HCT116 (cell line): Measurements from ENCODE around the gene ZNF385A. TPM values are rescaled to one million over a fixed set of nuclear protein-coding genes. Genes with fewer than 3 reads are reported as not detected.

ENCODE experiments used
- ATAC-seq: fragments of 200-7000 bp; cut with Tn5 transposase; 2 replicates; pipeline ENCODE4 v1.9.1; 2020; ENCODE audit warnings: mild to moderate bottlenecking, moderate library complexity
- BruUV-seq: library from RNA; stranded (reverse); fragments of 400-500 nt; replicated peaks from 2 replicates; lab custom pipeline; 2021; lab: Mats Ljungman, UMichigan
- CTCF ChIA-PET: fragments of 300-600 bp; sonication (Branson Sonifier 250); formaldehyde crosslinking; loops from one replicate; lab custom pipeline; 2021; ENCODE audit warnings: antibody characterized with exemption; lab: Charles Lee
- POLR2A ChIA-PET: fragments of 300-600, 350-600 bp; sonication (Branson Sonifier 250); formaldehyde crosslinking; loops from one replicate; lab custom pipeline; 2021; ENCODE audit warnings: antibody characterized with exemption; lab: Charles Lee
- RAD21 ChIA-PET, 2 experiments: fragments of 300-600 bp; sonication (Branson Sonifier 250); formaldehyde crosslinking; loops; one replicate each; lab custom pipeline; 2023; ENCODE audit warnings: low total read pairs in 2 of 2; ENCODE audit not compliant: uncharacterized antibody in 2 of 2, unreplicated experiment in 2 of 2, low non-redundant PET in 1 of 2; lab: Charles Lee
- DNase-seq: peaks from one replicate; pipeline ENCODE4 v3.0.0-alpha.2; 2010; ENCODE audit warnings: low read depth, low spot score
- H2AFZ ChIP-seq: fragments of 200-600 bp; shearing (Covaris generic), sonication (generic); 2 replicates; pipeline ENCODE4 v1.6.1; 2017; ENCODE audit warnings: low read depth, mixed run types, mixed read lengths, antibody characterized with exemption, low read length; ENCODE audit not compliant: poor library complexity, severe bottlenecking
- H3K27ac ChIP-seq: 2 replicates; pipeline ENCODE4 v1.5.1; 2012; ENCODE audit warnings: low read depth, low read length
- H3K27me3 ChIP-seq: fragments of 200-600 bp; sonication (generic); 2 replicates; pipeline ENCODE4 v1.6.1; 2016; ENCODE audit warnings: mixed run types, low read length, mixed read lengths; ENCODE audit not compliant: insufficient read depth
- H3K36me3 ChIP-seq, 2 experiments: fragments of 200-500 bp in 1 of 2; fragments of 200-600 bp in 1 of 2; sonication (Bioruptor generic) in 1 of 2; sonication (generic) in 1 of 2; 2 replicates each; pipeline versions ENCODE4 v1.5.1 to v1.6.1; 2014 to 2016; ENCODE audit warnings: low read length in 2 of 2, inconsistent platforms in 1 of 2, mixed read lengths in 1 of 2, mixed run types in 1 of 2; ENCODE audit not compliant: insufficient read depth in 2 of 2, control insufficient read depth in 1 of 2
- H3K4me1 ChIP-seq, 2 experiments: fragments of 200-600 bp in 1 of 2; sonication (generic) in 1 of 2; 2 replicates each; pipeline versions ENCODE4 v1.5.1 to v1.6.1; 2012 to 2017; ENCODE audit warnings: low read length in 2 of 2, inconsistent platforms in 1 of 2, mild to moderate bottlenecking in 1 of 2, mixed read lengths in 1 of 2, mixed run types in 1 of 2, moderate library complexity in 1 of 2; ENCODE audit not compliant: insufficient read depth in 2 of 2, control insufficient read depth in 1 of 2
- H3K4me2 ChIP-seq: fragments of 200-600 bp; sonication (generic); 2 replicates; pipeline ENCODE4 v1.6.1; 2017; ENCODE audit warnings: mixed run types, low read length, mixed read lengths
- H3K4me3 ChIP-seq, 2 experiments: fragments of 200-600 bp in 1 of 2; sonication (generic) in 1 of 2; replicated peaks in 1 of 2; 2 replicates each; pipeline ENCODE4 v1.5.1; 2011 to 2016; ENCODE audit warnings: low read length in 2 of 2, control low read depth in 1 of 2, low read depth in 1 of 2, mild to moderate bottlenecking in 1 of 2, mixed read lengths in 1 of 2, mixed run types in 1 of 2
- H3K79me2 ChIP-seq: fragments of 200-600 bp; sonication (generic); 2 replicates; pipeline ENCODE4 v1.6.1; 2017; ENCODE audit warnings: mild to moderate bottlenecking, mixed run types, low read length, moderate library complexity, mixed read lengths; ENCODE audit not compliant: insufficient read depth
- H3K9ac ChIP-seq: fragments of 200-600 bp; sonication (generic); 2 replicates; pipeline ENCODE4 v1.6.1; 2016; ENCODE audit warnings: low read length, mixed read lengths
- H3K9me2 ChIP-seq: fragments of 200-600 bp; sonication (generic), shearing (Covaris generic); 2 replicates; pipeline ENCODE4 v1.6.1; 2017; ENCODE audit warnings: mixed run types, mild to moderate bottlenecking, moderate library complexity; ENCODE audit not compliant: insufficient read depth
- H3K9me3 ChIP-seq, 2 experiments: fragments of 200-500 bp in 1 of 2; fragments of 200-600 bp in 1 of 2; sonication (Bioruptor generic) in 1 of 2; sonication (generic) in 1 of 2; 2 replicates each; pipeline ENCODE4 v1.6.1; 2014 to 2017; ENCODE audit warnings: low read length in 2 of 2, mixed read lengths in 2 of 2, inconsistent platforms in 1 of 2, low read depth in 1 of 2, mild to moderate bottlenecking in 1 of 2, mixed run types in 1 of 2, moderate library complexity in 1 of 2; ENCODE audit not compliant: control insufficient read depth in 1 of 2, insufficient read depth in 1 of 2
- H4K20me1 ChIP-seq: fragments of 200-600 bp; sonication (generic), shearing (Covaris generic); 2 replicates; pipeline ENCODE4 v1.6.1; 2017; ENCODE audit warnings: mixed run types, mild to moderate bottlenecking, moderate library complexity; ENCODE audit not compliant: insufficient read depth
- FOSL1 ChIP-seq: IDR thresholded peaks from 2 replicates; pipeline ENCODE4 v1.6.1; 2012; ENCODE audit warnings: low read depth
- POLR2AphosphoS5 ChIP-seq: IDR thresholded peaks from 2 replicates; pipeline ENCODE4 v1.6.1; 2011; ENCODE audit warnings: mild to moderate bottlenecking, low read depth, low read length, moderate library complexity
- SP1 ChIP-seq: IDR thresholded peaks from 2 replicates; pipeline ENCODE4 v1.6.1; 2012; ENCODE audit warnings: low read depth
- SRF ChIP-seq: IDR thresholded peaks from 2 replicates; pipeline ENCODE4 v1.6.1; 2012; ENCODE audit warnings: low read depth
- ZFX ChIP-seq: fragments of 450-650 bp; IDR thresholded peaks from 2 replicates; pipeline ENCODE4 v1.6.1; 2017
- ZNF274 ChIP-seq: fragments of 200-500 bp; sonication (Bioruptor generic); IDR thresholded peaks from 2 replicates; pipeline ENCODE4 v1.6.1; 2014; ENCODE audit warnings: mild to moderate bottlenecking, low read depth, low read length, inconsistent platforms
- intact Hi-C: fragments of 100-400 bp; cut with micrococcal nuclease; formaldehyde crosslinking; loops from 2 replicates; pipeline ENCODE4 v1.10.0; 2022
- total RNA-seq: library from RNA; stranded (reverse); gene quantifications from one replicate; pipeline ENCODE4 v1.2.1, GENCODE V29; 2021; ENCODE audit not compliant: unreplicated experiment
- TF ChIP-seq, protein P1 (sequence below): IDR thresholded peaks from 2 replicates; pipeline ENCODE4 v1.6.1; 2012; ENCODE audit warnings: low read depth
- TF ChIP-seq, protein P2 (sequence below): IDR thresholded peaks from 2 replicates; pipeline ENCODE4 v1.6.1; 2012
- TF ChIP-seq, protein P3 (sequence below), 3 experiments: fragments of 200-600 bp in 1 of 3; sonication (generic) in 1 of 3; IDR thresholded peaks in 2 of 3; conservative IDR thresholded peaks in 1 of 3; 2 replicates each; pipeline ENCODE4 v1.5.1; 2012 to 2017; ENCODE audit warnings: low read depth in 2 of 3, low read length in 2 of 3, antibody characterized with exemption in 1 of 3, borderline replicate concordance in 1 of 3, control low read depth in 1 of 3, mild to moderate bottlenecking in 1 of 3, mixed read lengths in 1 of 3, mixed run types in 1 of 3, moderate library complexity in 1 of 3; ENCODE audit not compliant: insufficient read depth in 1 of 3

Gene ZNF385A
- total RNA-seq, 1 experiment from 2014 or later = 34.7 TPM

DNA sequence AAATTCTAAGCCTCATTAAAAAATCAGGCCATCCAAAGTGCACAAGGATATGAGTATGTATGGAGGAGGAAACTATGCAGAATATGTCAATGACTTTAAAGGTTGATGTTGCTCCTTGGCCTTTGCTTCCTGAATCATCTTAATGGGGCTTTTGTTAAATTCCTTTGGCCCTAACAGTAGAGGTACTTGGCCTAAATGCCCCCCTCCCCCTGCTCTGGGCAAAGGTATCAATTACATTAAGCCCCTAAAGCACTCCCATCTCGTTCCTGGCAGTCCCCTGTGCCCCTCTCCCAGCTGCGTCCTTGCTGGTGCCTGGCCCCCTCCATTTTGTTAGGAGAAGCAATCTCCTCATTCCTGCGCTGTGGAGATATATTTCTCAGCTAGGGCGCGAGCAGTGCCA lies 54.8 kb downstream of the ZNF385A start:
- Histone ChIP-seq H3K9me2 (no peaks in the 10 kb centered on the region), H3K79me2 (peaks cover 92% of the 10 kb centered on the region), H3K4me3 (peak overlapping the region in 1 of 2 experiments; percentile 19; a peak in 1 of 4 replicates), H3K9me3 (no peaks in the 10 kb centered on the region), H3K4me2 (peak overlapping the region; percentile 80), H3K4me1 (peaks cover 41 to 59% of the 10 kb centered on the region in 2 experiments), H2AFZ (no peak overlapping the region), H3K27ac (peak overlapping the region; percentile 77; the same call in 1 of the 2 replicates), H3K36me3 (peaks cover 6 to 12% of the 10 kb centered on the region in 2 experiments; a peak in 3 of 4 replicates), H3K9ac (peak overlapping the region; percentile 68), H4K20me1 (0 out of 2 replicates have a peak, but pooled peaks cover 3% of the 10 kb centered on the region), H3K27me3 (no peaks in the 10 kb centered on the region)
- no peak for ATAC-seq
- no peak for DNase-seq
- RAD21 ChIA-PET = no interaction called here
- CTCF ChIA-PET = no interaction called here
- TF ChIP-seq, protein P1, sequence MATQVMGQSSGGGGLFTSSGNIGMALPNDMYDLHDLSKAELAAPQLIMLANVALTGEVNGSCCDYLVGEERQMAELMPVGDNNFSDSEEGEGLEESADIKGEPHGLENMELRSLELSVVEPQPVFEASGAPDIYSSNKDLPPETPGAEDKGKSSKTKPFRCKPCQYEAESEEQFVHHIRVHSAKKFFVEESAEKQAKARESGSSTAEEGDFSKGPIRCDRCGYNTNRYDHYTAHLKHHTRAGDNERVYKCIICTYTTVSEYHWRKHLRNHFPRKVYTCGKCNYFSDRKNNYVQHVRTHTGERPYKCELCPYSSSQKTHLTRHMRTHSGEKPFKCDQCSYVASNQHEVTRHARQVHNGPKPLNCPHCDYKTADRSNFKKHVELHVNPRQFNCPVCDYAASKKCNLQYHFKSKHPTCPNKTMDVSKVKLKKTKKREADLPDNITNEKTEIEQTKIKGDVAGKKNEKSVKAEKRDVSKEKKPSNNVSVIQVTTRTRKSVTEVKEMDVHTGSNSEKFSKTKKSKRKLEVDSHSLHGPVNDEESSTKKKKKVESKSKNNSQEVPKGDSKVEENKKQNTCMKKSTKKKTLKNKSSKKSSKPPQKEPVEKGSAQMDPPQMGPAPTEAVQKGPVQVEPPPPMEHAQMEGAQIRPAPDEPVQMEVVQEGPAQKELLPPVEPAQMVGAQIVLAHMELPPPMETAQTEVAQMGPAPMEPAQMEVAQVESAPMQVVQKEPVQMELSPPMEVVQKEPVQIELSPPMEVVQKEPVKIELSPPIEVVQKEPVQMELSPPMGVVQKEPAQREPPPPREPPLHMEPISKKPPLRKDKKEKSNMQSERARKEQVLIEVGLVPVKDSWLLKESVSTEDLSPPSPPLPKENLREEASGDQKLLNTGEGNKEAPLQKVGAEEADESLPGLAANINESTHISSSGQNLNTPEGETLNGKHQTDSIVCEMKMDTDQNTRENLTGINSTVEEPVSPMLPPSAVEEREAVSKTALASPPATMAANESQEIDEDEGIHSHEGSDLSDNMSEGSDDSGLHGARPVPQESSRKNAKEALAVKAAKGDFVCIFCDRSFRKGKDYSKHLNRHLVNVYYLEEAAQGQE = no peak
- TF ChIP-seq FOSL1 = no peak
- TF ChIP-seq, protein P2, sequence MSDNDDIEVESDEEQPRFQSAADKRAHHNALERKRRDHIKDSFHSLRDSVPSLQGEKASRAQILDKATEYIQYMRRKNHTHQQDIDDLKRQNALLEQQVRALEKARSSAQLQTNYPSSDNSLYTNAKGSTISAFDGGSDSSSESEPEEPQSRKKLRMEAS = no peak
- TF ChIP-seq SP1 = no peak
- TF ChIP-seq, protein P3, sequence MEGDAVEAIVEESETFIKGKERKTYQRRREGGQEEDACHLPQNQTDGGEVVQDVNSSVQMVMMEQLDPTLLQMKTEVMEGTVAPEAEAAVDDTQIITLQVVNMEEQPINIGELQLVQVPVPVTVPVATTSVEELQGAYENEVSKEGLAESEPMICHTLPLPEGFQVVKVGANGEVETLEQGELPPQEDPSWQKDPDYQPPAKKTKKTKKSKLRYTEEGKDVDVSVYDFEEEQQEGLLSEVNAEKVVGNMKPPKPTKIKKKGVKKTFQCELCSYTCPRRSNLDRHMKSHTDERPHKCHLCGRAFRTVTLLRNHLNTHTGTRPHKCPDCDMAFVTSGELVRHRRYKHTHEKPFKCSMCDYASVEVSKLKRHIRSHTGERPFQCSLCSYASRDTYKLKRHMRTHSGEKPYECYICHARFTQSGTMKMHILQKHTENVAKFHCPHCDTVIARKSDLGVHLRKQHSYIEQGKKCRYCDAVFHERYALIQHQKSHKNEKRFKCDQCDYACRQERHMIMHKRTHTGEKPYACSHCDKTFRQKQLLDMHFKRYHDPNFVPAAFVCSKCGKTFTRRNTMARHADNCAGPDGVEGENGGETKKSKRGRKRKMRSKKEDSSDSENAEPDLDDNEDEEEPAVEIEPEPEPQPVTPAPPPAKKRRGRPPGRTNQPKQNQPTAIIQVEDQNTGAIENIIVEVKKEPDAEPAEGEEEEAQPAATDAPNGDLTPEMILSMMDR (IDR thresholded peaks at IDR 0.05 in 2 of 3, conservative IDR thresholded peaks at IDR 0.05 in 1 of 3; ENCODE audit: borderline replicate concordance in 1 of 3, insufficient read depth in 1 of 3, low read depth in 2 of 3, low read length in 2 of 3) = no peak
- TF ChIP-seq SRF = no peak
- no peak; the same call in 1 of the 2 replicates for TF ChIP-seq POLR2AphosphoS5
- TF ChIP-seq ZNF274 = no peak
- TF ChIP-seq ZFX = no peak
- intact Hi-C loops = loop anchor here (5.0 kb wide), 1 partner anchor 33 kb away; the partner anchor contains the start of gene GPR84
- no TSS peak for BruUV-seq
- POLR2A ChIA-PET = interaction anchor here (5.9 kb wide), 1 partner anchor 49 kb away, joined by 73 read pairs; the partner anchor contains the start of genes CBX5 and HNRNPA1
